NCI-H1092 treated with DMSO at 0.1 percent for 48 hours (cell line): Measurements from ENCODE around the gene NEUROG3.

ENCODE experiments used
- DNase-seq: peaks from one replicate; lab custom pipeline; 2025; lab: John Stamatoyannopoulos, UW

The NEUROG3 gene, protein sequence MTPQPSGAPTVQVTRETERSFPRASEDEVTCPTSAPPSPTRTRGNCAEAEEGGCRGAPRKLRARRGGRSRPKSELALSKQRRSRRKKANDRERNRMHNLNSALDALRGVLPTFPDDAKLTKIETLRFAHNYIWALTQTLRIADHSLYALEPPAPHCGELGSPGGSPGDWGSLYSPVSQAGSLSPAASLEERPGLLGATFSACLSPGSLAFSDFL

DNA sequence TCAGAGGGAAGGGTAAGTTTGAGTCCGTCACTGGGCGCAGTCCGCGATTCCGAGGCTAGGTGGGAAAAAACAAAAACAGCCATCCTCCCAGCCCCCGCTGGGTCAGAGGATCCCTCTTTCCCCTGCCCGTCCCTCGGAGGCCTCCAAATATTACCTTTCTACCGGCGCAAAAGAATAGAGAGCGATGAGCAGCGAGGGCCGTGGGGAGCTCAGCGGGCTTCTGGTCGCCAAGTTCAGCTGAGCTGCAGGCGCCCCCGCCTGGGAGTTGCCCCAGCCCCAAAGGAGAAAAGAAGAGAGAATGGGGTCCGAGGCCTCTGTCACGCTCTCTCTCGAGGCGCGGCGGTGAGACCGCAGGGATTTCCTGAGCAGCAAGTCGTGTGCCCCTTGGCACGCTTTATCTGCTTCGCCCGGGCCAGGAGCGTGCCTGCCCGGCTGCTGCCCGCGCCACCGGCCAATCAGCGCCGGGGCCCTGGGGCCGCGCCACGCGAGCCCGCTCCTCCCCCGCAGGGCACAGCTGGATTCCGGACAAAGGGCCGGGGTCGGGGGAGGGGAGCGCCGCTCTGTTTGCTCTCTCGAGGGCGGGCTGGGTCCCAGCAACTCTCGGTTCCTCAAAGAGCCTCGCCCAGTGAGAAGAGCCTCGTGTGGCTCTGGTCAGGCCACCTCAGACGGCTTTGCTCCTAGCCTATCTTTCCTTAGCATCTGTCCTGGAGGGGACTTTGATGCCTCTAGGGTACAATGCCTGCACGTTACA is at the start of gene NEUROG3:
NEUROG3 (minus strand) TSS at position 367 of the 751 bp plus-strand sequence. CDS start 379 bp downstream, outside the sequence.
- DNase-seq: no peak

GRCh38 chr10:69620625-69621024 is 47.4 kb upstream of the NEUROG3 start:
- DNase-seq: no peak

GRCh38 chr10:69619626-69620025 is 46.4 kb upstream of the NEUROG3 start:
- no peak for DNase-seq

DNA sequence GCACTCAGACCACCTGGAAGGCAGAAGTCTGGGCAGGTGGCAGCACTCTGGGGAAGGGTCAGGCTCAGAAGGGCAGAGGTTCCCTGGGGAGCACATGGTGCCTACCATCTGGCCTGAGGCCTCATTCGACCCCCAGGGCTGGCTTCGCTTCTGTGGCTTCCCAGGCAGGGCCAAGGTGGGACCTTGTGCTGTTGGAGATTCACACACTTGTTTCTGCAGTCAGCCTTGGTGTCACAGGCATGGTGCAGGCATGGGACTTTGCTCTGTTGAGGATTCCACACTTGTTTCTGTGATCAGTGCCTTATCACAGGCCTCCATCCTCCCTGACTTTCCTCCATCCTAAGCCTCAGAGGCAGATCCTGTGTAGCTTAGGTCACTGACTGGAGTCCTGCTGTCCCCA is 45.5 kb upstream of the NEUROG3 start:
- DNase-seq: no peak

DNA sequence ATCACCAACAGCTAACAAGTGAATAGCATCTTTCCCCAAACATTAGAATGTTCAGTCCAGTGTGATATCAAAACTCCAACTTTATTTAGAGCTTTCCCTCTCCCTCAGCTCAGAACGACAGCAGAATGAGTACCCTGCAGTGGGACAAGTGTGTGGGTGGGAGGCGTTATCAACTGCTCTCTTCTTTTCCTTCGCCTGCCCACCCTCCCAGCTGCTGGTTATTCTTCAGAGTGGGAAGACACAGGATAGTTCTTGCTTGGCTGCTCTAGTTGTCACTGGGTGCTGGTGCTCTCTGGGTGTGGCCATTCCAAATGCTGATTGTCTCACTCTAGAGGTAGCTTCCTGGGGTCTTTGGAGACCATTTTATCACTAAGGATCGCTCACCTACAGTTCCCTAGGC is 43.1 kb upstream of the NEUROG3 start:
- no peak for DNase-seq

- DNase-seq: no peak
These were observed 40.9 kb upstream of the NEUROG3 start for GRCh38 chr10:69614130-69614529.

GRCh38 chr10:69612760-69613159 is 39.5 kb upstream of the NEUROG3 start:
- no peak for DNase-seq

DNA sequence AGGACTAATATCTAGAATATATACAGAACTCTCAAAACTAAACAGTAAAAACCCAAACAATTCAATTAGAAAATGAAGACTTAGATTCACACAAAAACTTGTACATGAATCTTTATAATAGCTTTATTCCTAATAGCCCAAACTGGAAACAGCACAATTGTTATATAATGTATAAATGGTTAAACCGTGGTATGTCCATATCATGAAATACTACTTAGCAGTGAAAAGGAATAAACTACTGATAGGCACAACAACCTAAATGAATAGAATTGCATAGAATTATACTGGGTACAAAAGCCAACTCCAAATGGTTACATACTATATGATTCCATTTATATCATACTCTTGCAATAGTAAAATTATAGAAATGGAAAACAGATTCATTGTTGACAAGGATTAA is 35.9 kb upstream of the NEUROG3 start:
- no peak for DNase-seq

DNA sequence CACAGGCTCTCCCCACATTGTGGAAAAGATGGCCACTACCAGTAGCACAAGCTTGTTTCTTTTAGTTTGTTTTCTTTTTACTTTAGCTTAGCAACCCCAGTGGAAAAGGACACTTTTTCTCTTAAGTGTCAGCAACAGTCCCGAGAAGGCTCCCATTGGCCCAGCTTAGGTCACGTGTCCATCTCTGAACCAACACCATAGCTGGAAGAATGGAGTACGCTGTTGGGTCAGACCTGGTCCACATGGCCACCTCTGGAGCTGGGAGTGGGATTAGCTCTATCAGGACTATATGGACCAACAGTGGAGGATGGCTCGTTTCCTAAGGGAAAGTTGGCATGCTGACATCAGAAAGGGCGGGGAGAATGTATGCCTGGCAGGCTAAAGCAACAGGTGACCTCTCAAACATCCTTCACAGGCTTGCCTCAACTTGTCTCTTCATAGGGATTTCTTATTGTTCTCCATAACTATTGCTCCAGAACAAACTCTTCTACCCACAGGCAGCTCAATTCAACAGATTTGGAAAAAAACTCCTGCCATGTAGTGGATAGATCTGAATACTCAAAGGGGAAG is 27.6 kb upstream of the NEUROG3 start:
- DNase-seq: no peak

- no peak for DNase-seq
These were observed 15.1 kb upstream of the NEUROG3 start for GRCh38 chr10:69588358-69588757.

DNA sequence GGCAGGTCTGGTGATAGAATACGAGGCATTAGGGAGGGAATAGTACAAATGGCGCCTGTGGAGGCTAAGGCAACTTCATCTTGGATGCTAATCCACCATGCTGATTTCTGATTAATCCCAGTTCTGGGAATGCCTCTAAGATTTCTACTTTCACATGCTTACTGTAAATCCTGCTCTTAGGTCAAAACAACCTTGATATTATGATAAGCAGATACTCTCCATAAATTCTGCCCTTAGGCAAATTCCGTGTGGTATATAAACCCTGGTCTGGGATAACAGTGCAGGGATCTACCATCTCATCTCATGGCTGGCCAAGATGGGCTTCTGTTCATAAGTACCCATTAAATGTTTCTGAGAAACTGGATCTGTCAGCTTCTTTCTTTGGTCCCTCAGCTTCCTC is 11.4 kb upstream of the NEUROG3 start:
- DNase-seq: no peak

GRCh38 chr10:69583106-69583505 is 9.9 kb upstream of the NEUROG3 start:
- no peak for DNase-seq

DNA sequence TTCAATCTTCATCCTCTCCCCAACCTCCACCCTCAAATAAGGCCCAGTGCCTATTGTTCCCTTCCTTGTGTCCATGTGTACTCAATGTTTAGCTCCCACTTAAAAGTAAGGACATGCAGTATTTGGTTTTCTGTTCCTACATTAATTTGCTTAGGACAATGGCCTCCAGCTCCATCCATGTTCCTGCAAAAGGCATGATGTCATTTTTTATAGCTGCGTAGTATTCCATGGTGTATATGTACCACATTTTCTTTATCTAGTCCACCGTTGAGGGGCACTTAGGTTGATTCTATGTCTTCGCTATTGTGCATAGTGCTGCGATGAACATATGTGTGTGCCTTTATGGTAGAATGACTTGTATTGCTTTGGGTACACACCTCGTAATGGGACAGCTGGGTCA is 7.2 kb upstream of the NEUROG3 start:
- DNase-seq: no peak

DNA sequence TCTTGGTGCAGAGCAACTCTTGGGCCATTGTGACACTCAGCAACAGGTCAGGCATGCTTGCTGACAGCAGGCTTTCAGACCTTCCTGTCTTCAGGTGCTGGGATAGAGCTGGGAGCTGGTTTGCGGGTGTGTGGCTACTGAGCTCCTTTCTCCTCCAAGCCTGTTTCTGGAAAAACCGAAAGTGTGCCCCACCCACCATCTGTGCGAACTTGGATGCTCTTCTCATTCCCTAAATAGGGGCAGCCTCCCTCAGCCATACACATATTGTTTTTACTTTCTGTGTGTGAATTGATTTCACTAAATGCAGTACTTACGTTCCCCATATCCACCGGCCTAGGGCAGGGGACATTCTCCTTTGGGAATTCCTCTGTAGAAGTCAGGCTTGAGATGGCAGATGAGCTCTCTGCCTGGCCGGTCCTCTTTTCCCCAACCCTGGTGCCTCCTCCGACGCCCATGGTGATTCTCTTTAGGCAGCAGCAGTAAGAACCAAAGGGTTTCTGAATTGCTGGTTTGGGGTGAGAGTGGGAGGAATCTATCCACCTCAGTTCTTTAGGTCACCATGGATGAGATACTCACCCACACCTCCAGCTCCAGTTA is 6.3 kb upstream of the NEUROG3 start:
- DNase-seq: no peak

- no peak for DNase-seq
These were observed 5.3 kb upstream of the NEUROG3 start for GRCh38 chr10:69578508-69578991.

DNA sequence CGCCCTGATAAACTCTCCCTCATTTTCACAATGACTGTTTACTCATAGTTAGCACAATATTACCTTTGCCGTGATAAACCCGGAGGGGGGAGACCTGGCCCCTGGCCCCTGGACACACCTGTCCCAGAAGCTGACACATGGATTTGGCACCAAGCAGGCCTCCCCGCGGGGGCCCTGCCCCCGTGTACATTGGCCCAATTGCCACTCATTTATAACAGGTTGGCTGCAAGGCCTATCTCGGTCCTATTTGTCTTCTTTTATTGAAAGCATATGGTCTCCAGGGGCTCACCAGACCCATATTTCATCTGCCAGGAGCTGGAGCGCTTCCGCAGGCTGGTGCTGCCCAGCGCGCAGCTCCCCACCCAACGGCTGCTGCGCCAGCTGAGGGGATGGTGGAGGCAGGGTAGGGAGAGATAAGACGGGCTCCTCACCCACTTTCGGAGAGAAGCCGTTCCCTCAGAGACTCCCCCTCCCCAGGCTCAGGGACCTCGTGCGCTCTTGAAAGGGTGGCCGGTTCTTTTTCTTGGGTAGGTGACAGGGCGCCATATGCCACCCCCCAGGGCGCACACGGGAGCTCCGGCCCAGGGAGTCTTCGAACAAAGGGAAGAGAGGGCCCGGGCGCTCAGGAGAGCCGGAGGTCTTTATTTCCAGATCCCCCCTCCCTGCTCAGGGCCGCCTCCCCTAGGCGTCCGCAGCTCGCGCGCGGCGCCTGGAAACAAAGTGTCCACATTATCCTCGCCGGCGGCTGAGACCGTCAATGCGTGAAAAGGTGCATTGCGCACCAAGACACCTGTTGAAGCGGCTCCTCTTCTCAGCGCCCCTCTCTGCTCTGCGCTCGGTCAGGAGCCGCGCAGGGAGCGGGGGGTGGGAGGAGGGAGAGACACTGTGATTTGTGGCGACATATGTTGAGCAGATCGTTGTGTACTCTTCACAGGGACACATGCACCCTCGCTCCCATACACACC is 4.3 kb upstream of the NEUROG3 start:
- DNase-seq: no peak

DNA sequence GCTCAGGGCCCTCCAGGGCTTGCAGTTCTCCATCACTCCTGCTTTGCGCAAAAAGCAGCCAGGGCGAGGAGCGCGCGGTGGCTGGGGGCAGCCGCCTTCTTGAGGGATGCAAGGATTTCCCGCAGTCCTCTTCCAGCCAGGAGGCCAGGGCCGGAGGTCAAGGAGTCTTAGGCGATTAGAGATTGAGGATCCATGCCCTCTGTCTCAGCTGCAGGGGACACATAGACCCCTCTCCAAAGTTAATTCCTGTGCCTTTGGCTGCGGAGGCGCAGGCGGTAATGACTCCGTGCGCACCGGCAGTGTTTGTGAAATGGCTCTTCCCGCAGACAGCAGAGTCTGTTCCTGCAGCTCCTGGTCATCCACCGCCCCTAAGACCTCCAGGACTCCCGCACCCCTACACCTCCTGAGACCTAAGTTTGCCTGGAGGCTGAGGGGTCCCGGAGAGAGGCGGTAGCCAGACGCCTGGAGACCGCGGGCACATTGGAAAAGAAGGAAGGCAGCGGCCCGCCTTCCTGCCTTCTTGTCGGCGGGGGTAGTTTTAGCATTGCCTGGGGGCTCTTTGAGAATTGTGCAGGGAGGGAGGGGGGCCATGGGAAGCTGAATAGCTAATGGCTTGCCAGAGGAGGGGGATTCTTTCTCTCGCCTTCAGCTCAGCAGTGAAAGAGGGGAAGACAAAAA is 3.3 kb upstream of the NEUROG3 start:
- DNase-seq: no peak

GRCh38 chr10:69575164-69575722 is 2.0 kb upstream of the NEUROG3 start:
- DNase-seq: no peak

GRCh38 chr10:69574571-69574978 is 1.4 kb upstream of the NEUROG3 start:
- DNase-seq: no peak

DNA sequence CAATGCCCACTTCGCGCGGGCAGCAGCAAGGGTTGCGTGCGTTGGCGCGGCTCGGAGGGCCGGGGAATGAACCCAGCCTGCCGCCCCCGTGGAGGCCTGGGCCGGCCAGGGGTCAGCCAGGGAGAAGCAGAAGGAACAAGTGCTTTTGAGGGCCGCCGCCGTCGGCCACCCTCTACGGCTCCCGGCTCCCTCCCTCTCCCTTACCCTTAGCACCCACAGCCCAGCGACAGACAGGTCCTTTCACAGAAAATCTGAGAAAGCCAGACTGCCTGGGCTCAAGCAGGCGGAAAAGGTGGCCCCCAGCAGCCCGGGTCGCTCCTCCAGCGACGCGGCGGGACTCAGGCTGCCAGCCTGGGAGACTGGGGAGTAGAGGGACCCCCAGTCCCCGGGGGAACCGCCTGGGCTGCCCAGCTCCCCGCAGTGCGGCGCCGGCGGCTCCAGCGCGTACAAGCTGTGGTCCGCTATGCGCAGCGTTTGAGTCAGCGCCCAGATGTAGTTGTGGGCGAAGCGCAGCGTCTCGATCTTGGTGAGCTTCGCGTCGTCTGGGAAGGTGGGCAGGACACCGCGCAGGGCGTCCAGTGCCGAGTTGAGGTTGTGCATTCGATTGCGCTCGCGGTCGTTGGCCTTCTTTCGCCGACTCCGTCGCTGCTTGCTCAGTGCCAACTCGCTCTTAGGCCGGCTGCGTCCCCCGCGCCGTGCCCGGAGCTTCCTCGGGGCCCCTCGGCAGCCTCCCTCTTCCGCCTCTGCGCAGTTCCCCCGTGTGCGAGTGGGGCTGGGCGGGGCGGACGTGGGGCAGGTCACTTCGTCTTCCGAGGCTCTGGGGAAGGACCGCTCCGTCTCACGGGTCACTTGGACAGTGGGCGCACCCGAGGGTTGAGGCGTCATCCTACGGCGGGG is 815 bp downstream of the NEUROG3 start:
- no peak for DNase-seq
